Stimulated activated CD4-positive, alpha-beta T cell treated with anti-CD3 and anti-CD28 coated beads, Interleukin-15, amount 100 ng/mL, for 24 hours (primary cell): ENCODE results near the gene IFI6.

Source experiments
- DNase-seq: peaks from one replicate; pipeline ENCODE4 v3.0.0-alpha.2; 2020

Gene IFI6

DNA sequence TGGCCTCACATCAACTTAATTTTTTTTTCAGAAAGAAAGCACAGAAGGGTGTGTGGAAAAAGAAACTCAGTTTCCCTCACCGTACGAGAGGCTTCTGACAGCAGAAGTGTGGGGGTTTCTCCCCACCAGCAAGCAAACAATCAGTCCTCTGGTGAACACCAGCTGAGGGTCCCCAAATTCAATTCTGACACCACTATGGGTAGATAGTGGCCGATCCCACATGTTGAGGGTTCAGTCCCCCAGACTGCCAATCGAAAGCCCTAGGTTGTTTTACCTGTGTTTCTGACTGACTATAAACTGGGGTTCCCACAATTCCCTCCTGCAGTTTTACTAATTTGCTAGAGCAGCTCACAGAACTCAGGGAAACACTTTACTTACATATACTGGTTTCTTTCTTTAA is 2.1 kb downstream of the IFI6 start:
- DNase-seq = no peak

GRCh38 chr1:27668808-27669723 is 2.9 kb downstream of the IFI6 start:
- DNase-seq = peak; percentile 91

- DNase-seq = no peak
Observed at GRCh38 chr1:27668121-27668807, 3.7 kb downstream of the IFI6 start.

- no peak for DNase-seq
Observed at GRCh38 chr1:27666791-27667254, 5.2 kb downstream of the IFI6 start.

DNA sequence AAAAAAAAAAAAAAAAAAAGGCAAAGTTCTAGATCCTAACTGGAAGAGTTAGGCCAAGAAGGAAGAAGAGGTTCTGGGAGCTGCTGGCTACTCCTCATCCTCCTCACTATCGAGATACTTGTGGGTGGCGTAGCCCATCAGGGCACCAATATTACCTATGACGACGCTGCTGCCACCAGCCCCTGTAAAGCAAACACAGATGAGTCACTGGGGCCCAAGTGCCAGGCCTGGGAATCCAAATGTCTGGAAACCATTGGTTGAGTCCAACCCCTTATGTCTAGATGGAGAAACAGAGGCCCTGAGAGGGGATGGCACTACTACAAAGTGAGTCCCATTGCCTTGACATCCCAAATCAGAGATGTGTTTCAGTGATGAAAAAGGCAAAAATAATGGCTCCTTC is 5.7 kb downstream of the IFI6 start:
- DNase-seq = no peak

DNA sequence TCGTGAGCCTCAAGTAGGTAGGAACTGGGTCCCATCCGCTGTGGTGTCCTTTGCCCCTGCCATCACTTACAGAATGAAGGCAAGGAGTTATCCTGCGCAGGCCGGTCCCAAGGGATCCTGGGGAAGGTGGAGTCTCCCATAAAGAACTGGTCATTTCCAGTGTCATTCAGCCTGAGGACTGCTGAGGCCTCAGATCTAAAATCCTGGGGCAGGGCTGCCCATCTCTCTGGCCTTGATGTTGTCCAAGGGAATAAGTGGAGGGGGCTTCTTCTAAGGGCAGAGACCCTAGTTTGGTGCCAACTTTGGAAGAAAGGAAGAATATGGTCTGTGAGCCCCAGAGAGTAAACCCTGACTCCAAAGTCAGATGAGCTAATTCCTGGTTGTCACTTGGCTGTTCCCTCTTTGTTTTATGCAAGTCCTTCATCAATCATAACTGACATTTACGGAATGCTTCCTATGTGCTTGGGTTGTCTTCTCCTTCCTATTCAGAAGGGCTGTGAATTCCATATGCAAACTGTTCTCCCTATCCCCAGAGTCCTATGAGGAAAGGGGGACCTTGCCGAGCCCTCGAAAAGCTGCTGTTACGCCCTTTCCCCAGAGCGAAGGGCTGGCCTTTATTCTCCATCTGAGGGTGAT is 6.9 kb downstream of the IFI6 start:
- DNase-seq = no peak

GRCh38 chr1:27664291-27664690 is 7.7 kb downstream of the IFI6 start:
- DNase-seq = no peak

- peak; percentile 91 for DNase-seq
Observed at GRCh38 chr1:27662707-27663393, 9.1 kb downstream of the IFI6 start.

- no peak for DNase-seq
Observed at GRCh38 chr1:27662261-27662660, 9.7 kb downstream of the IFI6 start.

DNA sequence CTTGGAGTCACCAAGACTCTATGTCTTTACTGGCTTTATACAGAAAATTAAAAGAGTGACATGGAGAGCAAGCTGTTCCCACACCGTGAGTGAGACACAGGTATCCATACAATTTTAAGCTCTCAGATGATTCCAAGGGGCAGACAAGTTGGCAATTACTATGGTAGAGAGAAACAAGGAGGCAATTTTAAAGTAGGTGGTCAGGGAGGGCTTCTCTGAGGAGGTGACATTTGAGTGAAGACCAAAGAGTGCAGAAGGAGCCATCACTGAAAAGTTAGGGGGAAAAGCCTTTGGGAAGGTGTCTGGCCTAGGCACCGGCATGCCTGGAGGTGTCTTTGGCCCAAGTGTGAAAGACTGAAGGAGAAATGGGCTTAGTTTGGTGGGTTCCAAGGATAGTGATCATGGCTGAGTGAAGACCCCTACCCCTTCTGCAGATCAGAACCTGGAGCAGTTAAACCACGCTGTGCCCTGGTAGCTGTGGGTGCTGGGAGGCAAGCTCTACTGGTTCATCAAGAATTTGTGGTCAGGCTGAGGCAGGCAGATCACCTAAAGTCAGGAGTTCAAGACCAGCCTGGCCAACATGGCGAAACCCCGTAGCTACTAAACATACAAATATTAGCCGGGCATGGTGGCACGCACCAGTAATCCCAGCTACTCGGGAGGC is 10.4 kb downstream of the IFI6 start:
- DNase-seq = no peak

- no peak for DNase-seq
Observed at GRCh38 chr1:27660300-27660835, 11.6 kb downstream of the IFI6 start.

- peak; percentile 92 for DNase-seq
Observed at GRCh38 chr1:27659497-27660299, 12.3 kb downstream of the IFI6 start.

- DNase-seq = peak; percentile 50
Observed at GRCh38 chr1:27658951-27659496, 13.0 kb downstream of the IFI6 start.

DNA sequence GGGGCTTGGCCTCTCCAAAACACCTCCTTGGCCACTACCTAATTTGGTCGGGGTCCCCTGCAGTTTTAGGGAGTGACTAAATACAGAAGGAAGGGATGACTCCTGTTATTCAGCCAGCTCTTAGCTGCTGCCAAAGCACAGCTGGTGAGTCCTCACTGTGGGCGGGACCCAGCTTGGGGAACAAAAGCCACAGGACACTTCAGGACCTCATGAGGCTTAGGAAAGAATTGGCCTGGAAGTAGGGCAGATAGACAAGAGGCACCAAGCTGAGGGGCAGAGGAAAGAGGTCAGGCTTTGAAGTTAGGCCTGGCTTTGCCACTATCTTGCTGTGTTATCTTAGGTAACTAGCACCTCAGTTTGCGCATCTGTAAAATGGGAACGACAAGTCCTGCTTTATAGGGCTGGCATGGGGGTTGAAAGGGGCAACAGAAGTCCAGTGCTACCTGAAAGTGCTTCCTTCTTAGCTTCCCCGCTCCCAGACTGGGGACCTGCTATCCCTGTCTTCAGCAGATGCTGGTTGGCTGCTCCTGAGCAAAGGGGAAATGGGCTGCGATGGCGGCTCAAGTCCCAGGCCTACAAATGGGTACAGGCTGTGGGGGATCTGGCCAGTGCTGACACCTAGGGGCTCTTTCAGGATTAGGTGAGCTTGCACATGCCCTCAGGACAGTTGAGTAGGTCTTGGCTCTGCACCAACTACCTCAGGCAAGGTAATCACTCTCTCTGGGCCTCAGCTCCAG is 15.7 kb downstream of the IFI6 start:
- DNase-seq = no peak

- DNase-seq = no peak
Observed at GRCh38 chr1:27655151-27655937, 16.6 kb downstream of the IFI6 start.

DNA sequence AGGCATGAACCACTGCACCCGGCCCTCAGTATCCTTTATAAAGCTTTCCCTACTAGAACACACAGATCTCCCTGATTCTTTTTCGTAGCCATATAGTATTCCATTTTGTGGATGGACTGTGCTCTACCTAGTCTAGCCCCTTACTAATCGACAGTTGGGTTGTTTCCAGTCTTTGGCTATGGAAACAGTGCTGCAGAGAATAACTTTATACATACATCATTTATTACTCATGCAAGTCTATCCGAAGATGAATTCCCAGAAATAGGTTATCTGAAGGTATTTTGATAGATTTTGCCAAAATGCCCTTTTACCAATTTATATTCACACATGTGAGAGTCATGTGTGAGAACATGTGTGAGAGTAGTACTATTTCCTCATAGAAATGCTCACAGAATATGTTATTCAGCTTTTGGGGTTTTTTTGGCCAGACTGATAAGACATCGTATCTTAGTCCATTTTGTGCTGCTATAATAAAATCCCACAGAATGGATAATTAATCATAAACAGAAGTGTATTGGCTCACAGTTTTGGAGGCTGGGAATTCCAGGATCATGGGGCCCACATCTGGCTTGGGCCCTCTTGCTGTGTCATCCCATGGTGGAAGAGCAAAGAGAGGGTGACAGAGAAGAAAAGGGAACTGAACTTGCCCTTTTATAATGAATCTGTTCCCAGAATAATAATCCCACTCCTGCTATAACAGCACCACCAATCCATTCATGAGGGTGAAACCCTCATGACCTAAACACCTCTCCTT is 19.7 kb downstream of the IFI6 start:
- DNase-seq = no peak

DNA sequence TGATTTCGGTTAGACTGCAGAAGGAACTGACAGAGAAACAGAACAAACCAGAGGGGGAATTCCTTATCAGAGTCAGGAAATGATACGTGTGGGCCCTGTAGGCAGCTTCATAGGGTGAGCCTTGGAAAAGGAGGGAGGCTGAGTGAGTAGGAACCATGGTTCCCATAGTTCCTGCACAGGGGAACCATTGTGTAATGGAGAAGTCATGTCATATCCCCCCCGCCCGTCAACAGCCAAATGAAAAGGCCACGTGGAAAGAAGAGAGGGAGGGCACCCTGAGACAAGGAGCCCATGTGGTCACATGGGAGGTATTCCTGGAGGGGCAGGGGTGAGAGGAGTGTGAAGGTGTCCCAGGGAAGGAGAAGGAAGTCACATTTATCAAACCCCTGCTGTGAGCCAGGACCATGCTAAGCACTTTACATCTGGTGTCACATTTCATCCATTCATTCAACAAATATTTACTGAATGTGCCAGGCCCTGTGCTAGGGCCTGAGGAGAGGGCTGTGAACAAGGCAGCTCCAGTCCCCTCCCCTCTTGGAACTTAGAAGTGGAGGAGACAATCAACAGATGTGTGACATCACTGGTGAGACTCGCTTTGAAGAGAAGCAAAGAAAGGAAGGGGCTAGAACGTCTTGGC is 21.3 kb downstream of the IFI6 start:
- no peak for DNase-seq

GRCh38 chr1:27650171-27650538 is 21.8 kb downstream of the IFI6 start:
- DNase-seq = no peak
